GM12891 (cell line): ENCODE measurements around the gene TREX2.

Experiments used
- POLR2A ChIP-seq: IDR thresholded peaks from 2 replicates; pipeline ENCODE4 v1.6.1; 2011; ENCODE audit warnings: low read depth, low read length, control low read depth
- POLR2AphosphoS5 ChIP-seq: IDR thresholded peaks from 2 replicates; pipeline ENCODE4 v1.6.1; 2011; ENCODE audit warnings: low read depth, low read length, control low read depth
- SPI1 ChIP-seq: IDR thresholded peaks from 2 replicates; pipeline ENCODE4 v1.6.1; 2011; ENCODE audit warnings: low read depth, low read length, control low read depth
- TAF1 ChIP-seq: IDR thresholded peaks from 2 replicates; pipeline ENCODE4 v1.6.1; 2011; ENCODE audit warnings: low read depth, low read length, control low read depth

GRCh38 chrX:153413731-153414130, 32.1 kb downstream of the TREX2 start:
- TF ChIP-seq TAF1 (no peak), POLR2A (no peak), POLR2AphosphoS5 (no peak), SPI1 (no peak)
